Trophoblast cell (in vitro differentiated cells and primary cell): ENCODE measurements around the gene SPON1. TPM values are rescaled to one million over a fixed set of nuclear protein-coding genes. Genes with fewer than 3 reads are reported as not detected.
A peak's percentile ranks its signal among the peaks of the same experiment; 100 is the strongest.

Experiments used
- DNase-seq, 2 donors: peaks; one replicate each; pipeline ENCODE4 v3.0.0-alpha.2; 2016
- H2AFZ ChIP-seq: 2 replicates; pipeline ENCODE4 v1.6.1; 2013; ENCODE audit warnings: low read length, moderate library complexity, mild to moderate bottlenecking; ENCODE audit not compliant: insufficient read depth, poor library complexity
- H2AK5ac ChIP-seq: 2 replicates; pipeline ENCODE4 v1.6.1; 2013; ENCODE audit warnings: mild to moderate bottlenecking, low read length
- H2BK120ac ChIP-seq: 2 replicates; pipeline ENCODE4 v1.6.1; 2013; ENCODE audit warnings: low read length, mild to moderate bottlenecking, moderate library complexity; ENCODE audit not compliant: insufficient read depth, poor library complexity
- H2BK12ac ChIP-seq: 2 replicates; pipeline ENCODE4 v1.6.1; 2013; ENCODE audit warnings: mild to moderate bottlenecking, low read length, moderate library complexity
- H2BK5ac ChIP-seq: 2 replicates; pipeline ENCODE4 v1.6.1; 2013; ENCODE audit warnings: low read length, low read depth, moderate library complexity, mild to moderate bottlenecking; ENCODE audit not compliant: poor library complexity
- H3K14ac ChIP-seq: 2 replicates; pipeline ENCODE4 v1.6.1; 2013; ENCODE audit warnings: mild to moderate bottlenecking, low read length
- H3K18ac ChIP-seq: 2 replicates; pipeline ENCODE4 v1.6.1; 2013; ENCODE audit warnings: mild to moderate bottlenecking, low read length
- H3K23ac ChIP-seq: 2 replicates; pipeline ENCODE4 v1.6.1; 2013; ENCODE audit warnings: low read length
- H3K27ac ChIP-seq: 2 replicates; pipeline ENCODE4 v1.5.1; 2013; ENCODE audit warnings: low read depth, mild to moderate bottlenecking, inconsistent platforms, low read length, moderate library complexity
- H3K27me3 ChIP-seq: 2 replicates; pipeline ENCODE4 v1.6.1; 2013; ENCODE audit warnings: inconsistent platforms, mild to moderate bottlenecking, low read length, moderate library complexity; ENCODE audit not compliant: insufficient read depth
- H3K36me3 ChIP-seq, 2 experiments: 1 replicate in 1 of 2; 2 replicates in 1 of 2; pipeline ENCODE4 v1.6.1; 2013; ENCODE audit warnings: low read length in 2 of 2, mild to moderate bottlenecking in 2 of 2, moderate library complexity in 1 of 2; ENCODE audit not compliant: insufficient read depth in 2 of 2, control insufficient read depth in 1 of 2
- H3K4ac ChIP-seq: 2 replicates; pipeline ENCODE4 v1.6.1; 2013; ENCODE audit warnings: low read depth, mild to moderate bottlenecking, low read length, moderate library complexity
- H3K4me1 ChIP-seq, 2 experiments: 1 replicate in 1 of 2; 2 replicates in 1 of 2; pipeline ENCODE4 v1.6.1; 2013; ENCODE audit warnings: low read length in 2 of 2, mild to moderate bottlenecking in 2 of 2, moderate library complexity in 1 of 2; ENCODE audit not compliant: insufficient read depth in 2 of 2, control insufficient read depth in 1 of 2
- H3K4me2 ChIP-seq: 2 replicates; pipeline ENCODE4 v1.6.1; 2013; ENCODE audit warnings: inconsistent platforms, mild to moderate bottlenecking, low read length, moderate library complexity
- H3K4me3 ChIP-seq: 2 replicates; pipeline ENCODE4 v1.5.1; 2013; ENCODE audit warnings: mild to moderate bottlenecking, low read depth, low read length, inconsistent platforms
- H3K79me1 ChIP-seq: one replicate; pipeline ENCODE4 v1.6.1; 2013; ENCODE audit warnings: low read length
- H3K79me2 ChIP-seq: 2 replicates; pipeline ENCODE4 v1.6.1; 2013; ENCODE audit warnings: low read length, mild to moderate bottlenecking; ENCODE audit not compliant: control insufficient read depth, insufficient read depth, poor library complexity
- H3K9ac ChIP-seq: 2 replicates; pipeline ENCODE4 v1.6.1; 2013; ENCODE audit warnings: mild to moderate bottlenecking, low read length
- H3K9me3 ChIP-seq: 2 replicates; pipeline ENCODE4 v1.6.1; 2013; ENCODE audit warnings: low read depth, mild to moderate bottlenecking, control low read depth, inconsistent platforms, low read length; ENCODE audit not compliant: insufficient read depth
- H4K12ac ChIP-seq: 2 replicates; pipeline ENCODE4 v1.6.1; 2013; ENCODE audit warnings: low read depth, mild to moderate bottlenecking, low read length, moderate library complexity
- H4K8ac ChIP-seq: 2 replicates; pipeline ENCODE4 v1.6.1; 2013; ENCODE audit warnings: low read depth, mild to moderate bottlenecking, low read length, moderate library complexity
- H4K91ac ChIP-seq: one replicate; pipeline ENCODE4 v1.6.1; 2013; ENCODE audit warnings: low read depth, mild to moderate bottlenecking, low read length, moderate library complexity
- WGBS: extraction: QIAGEN DNeasy Blood & Tissue Kit; methylation state at CpG from one replicate; pipeline ENCODE4 v1.1.7; 2013; ENCODE audit warnings: missing lambda C conversion rate; ENCODE audit not compliant: insufficient read length, insufficient coverage; ENCODE audit errors: extremely low coverage; 5-methylcytosine and 5-hydroxymethylcytosine counted together
- polyA plus RNA-seq: library from polyadenylated mRNA; stranded (reverse); fragments of 200-250 nt; gene quantifications from 2 replicates; pipeline ENCODE4 v1.2.3, GENCODE V29; 2013

SPON1 gene
- 0.89 TPM in 2 replicates for polyA plus RNA-seq

- H4K12ac ChIP-seq = no peak within 1 kb of the TSS
- no CpG with 5 or more reads among the region's 74 CpGs for WGBS
- H3K4me2 ChIP-seq = peak within 1 kb of the TSS; percentile 87
- peak within 1 kb of the TSS; percentile 46 for H2AFZ ChIP-seq
- peaks cover 9 to 16% of the 10 kb centered on the region in 2 experiments for H3K4me1 ChIP-seq
- no peaks in the 10 kb centered on the region for H3K79me2 ChIP-seq
- H2AK5ac ChIP-seq = no peak within 1 kb of the TSS
- H3K4ac ChIP-seq = no peak within 1 kb of the TSS
- H3K9ac ChIP-seq = no peak within 1 kb of the TSS
- no peak within 1 kb of the TSS for H4K91ac ChIP-seq
- H2BK120ac ChIP-seq = no peak within 1 kb of the TSS
- H4K8ac ChIP-seq = no peak within 1 kb of the TSS
- no peaks in the 10 kb centered on the region for H3K79me1 ChIP-seq
- H2BK5ac ChIP-seq = no peak within 1 kb of the TSS
- H3K27me3 ChIP-seq = peaks cover 47% of the 10 kb centered on the region
- H2BK12ac ChIP-seq = no peak within 1 kb of the TSS
- no peak for DNase-seq
- H3K14ac ChIP-seq = no peak within 1 kb of the TSS
- no peak within 1 kb of the TSS for H3K27ac ChIP-seq
- H3K23ac ChIP-seq = no peak within 1 kb of the TSS
- no peak within 1 kb of the TSS for H3K18ac ChIP-seq
- H3K9me3 ChIP-seq = peaks cover 2% of the 10 kb centered on the region
- no peaks in the 10 kb centered on the region for H3K36me3 ChIP-seq
- peak within 1 kb of the TSS; percentile 47 for H3K4me3 ChIP-seq
Measured at GRCh38 chr11:13962562-13963168, at the start of gene SPON1. Gene SPON1 (plus strand): TSS chr11:13962723. CDS start chr11:13962905, 182 bp downstream.

GRCh38 chr11:13917264-13917663 lies 45.3 kb upstream of the SPON1 start:
- Histone ChIP-seq H3K4me3 (no peak overlapping the region), H3K9me3 (no peaks in the 10 kb centered on the region), H3K23ac (no peak overlapping the region), H3K9ac (no peak overlapping the region), H3K36me3 (no peaks in the 10 kb centered on the region), H3K14ac (no peak overlapping the region), H3K79me2 (no peaks in the 10 kb centered on the region), H4K12ac (no peak overlapping the region), H2BK120ac (no peak overlapping the region), H3K4me2 (no peak overlapping the region), H4K91ac (no peak overlapping the region), H3K79me1 (no peaks in the 10 kb centered on the region), H3K18ac (no peak overlapping the region), H2BK5ac (no peak overlapping the region), H3K4ac (no peak overlapping the region), H3K4me1 (no peaks in the 10 kb centered on the region), H2BK12ac (no peak overlapping the region), H3K27ac (no peak overlapping the region), H3K27me3 (no peaks in the 10 kb centered on the region), H2AK5ac (no peak overlapping the region), H2AFZ (no peak overlapping the region), H4K8ac (no peak overlapping the region)
- WGBS = no CpG with 5 or more reads among the region's 1 CpG
- no peak for DNase-seq

GRCh38 chr11:13917904-13918303 lies 44.6 kb upstream of the SPON1 start:
- H4K91ac ChIP-seq = no peak overlapping the region
- no peaks in the 10 kb centered on the region for H3K4me1 ChIP-seq
- no peak overlapping the region for H3K4me2 ChIP-seq
- H3K27me3 ChIP-seq = no peaks in the 10 kb centered on the region
- no peak for DNase-seq
- H2BK12ac ChIP-seq = no peak overlapping the region
- H3K9me3 ChIP-seq = no peaks in the 10 kb centered on the region
- WGBS = no CpG with 5 or more reads among the region's 2 CpGs
- no peak overlapping the region for H4K12ac ChIP-seq
- H3K79me1 ChIP-seq = no peaks in the 10 kb centered on the region
- H2BK120ac ChIP-seq = no peak overlapping the region
- H2BK5ac ChIP-seq = no peak overlapping the region
- no peak overlapping the region for H3K9ac ChIP-seq
- H3K79me2 ChIP-seq = no peaks in the 10 kb centered on the region
- no peak overlapping the region for H3K4me3 ChIP-seq
- H3K4ac ChIP-seq = no peak overlapping the region
- H2AFZ ChIP-seq = no peak overlapping the region
- no peak overlapping the region for H4K8ac ChIP-seq
- H3K27ac ChIP-seq = no peak overlapping the region
- no peak overlapping the region for H2AK5ac ChIP-seq
- H3K36me3 ChIP-seq = no peaks in the 10 kb centered on the region
- H3K14ac ChIP-seq = no peak overlapping the region
- H3K23ac ChIP-seq = no peak overlapping the region
- H3K18ac ChIP-seq = no peak overlapping the region

- no peak overlapping the region for H3K18ac ChIP-seq
- no peak overlapping the region for H3K4me3 ChIP-seq
- no peak overlapping the region for H3K27ac ChIP-seq
- H3K4me2 ChIP-seq = no peak overlapping the region
- no peaks in the 10 kb centered on the region for H3K4me1 ChIP-seq
- no peak overlapping the region for H4K8ac ChIP-seq
- no peak overlapping the region for H3K9ac ChIP-seq
- no peaks in the 10 kb centered on the region for H3K79me2 ChIP-seq
- no peak overlapping the region for H2AK5ac ChIP-seq
- no peak overlapping the region for H4K91ac ChIP-seq
- no peaks in the 10 kb centered on the region for H3K79me1 ChIP-seq
- H3K9me3 ChIP-seq = no peaks in the 10 kb centered on the region
- no peak overlapping the region for H2AFZ ChIP-seq
- no peak overlapping the region for H2BK120ac ChIP-seq
- no peak for DNase-seq
- H4K12ac ChIP-seq = no peak overlapping the region
- no peak overlapping the region for H2BK12ac ChIP-seq
- H3K23ac ChIP-seq = no peak overlapping the region
- H2BK5ac ChIP-seq = no peak overlapping the region
- H3K27me3 ChIP-seq = no peaks in the 10 kb centered on the region
- H3K36me3 ChIP-seq = no peaks in the 10 kb centered on the region
- WGBS = no CpG with 5 or more reads among the region's 3 CpGs
- H3K14ac ChIP-seq = no peak overlapping the region
- no peak overlapping the region for H3K4ac ChIP-seq
Measured at GRCh38 chr11:13920756-13921155, 41.8 kb upstream of the SPON1 start.
